SK-N-MC (cell line): ENCODE data around the gene IFI16.

Experiments
- DNase-seq: peaks from one replicate; pipeline ENCODE4 v3.0.0-alpha.2; 2011; ENCODE audit warnings: low read depth, low spot score
- H3K27ac ChIP-seq: fragments of 200-600 bp; sonication (generic); 2 replicates; pipeline ENCODE4 v1.5.1; 2016; ENCODE audit warnings: mixed run types
- H3K36me3 ChIP-seq: fragments of 200-600 bp; sonication (generic); 2 replicates; pipeline ENCODE4 v1.6.1; 2017; ENCODE audit warnings: antibody characterized with exemption, low read length, mixed read lengths; ENCODE audit not compliant: insufficient read depth
- H3K4me3 ChIP-seq: fragments of 200-600 bp; sonication (generic); 2 replicates; pipeline ENCODE4 v1.5.1; 2016
- H3K9ac ChIP-seq: fragments of 200-600 bp; sonication (generic); 2 replicates; pipeline ENCODE4 v1.8.0; 2017; ENCODE audit warnings: mixed run types, mixed read lengths; ENCODE audit not compliant: insufficient read length
- H3K9me3 ChIP-seq: fragments of 200-600 bp; sonication (generic); 2 replicates; pipeline ENCODE4 v1.6.1; 2017; ENCODE audit warnings: low read depth, mild to moderate bottlenecking, antibody characterized with exemption, low read length, moderate library complexity, mixed read lengths
- EZH2 ChIP-seq: fragments of 200-600 bp; sonication (generic); IDR thresholded peaks from one replicate; pipeline ENCODE4 v1.6.1; 2017; ENCODE audit warnings: antibody characterized with exemption
- FOXP2 ChIP-seq: optimal IDR thresholded peaks from 2 replicates; pipeline ENCODE3; 2011; ENCODE audit warnings: mild to moderate bottlenecking, moderate library complexity; ENCODE audit not compliant: insufficient read depth; ENCODE audit errors: extremely low read length, control extremely low read depth
- POLR2AphosphoS5 ChIP-seq: IDR thresholded peaks from 2 replicates; pipeline ENCODE4 v1.6.1; 2012; ENCODE audit warnings: mild to moderate bottlenecking, low read depth, low read length, borderline replicate concordance

The IFI16 gene

GRCh38 chr1:159065106-159065505, 55.4 kb downstream of the IFI16 start:
- Histone ChIP-seq H3K36me3 (no peaks in the 10 kb centered on the region), H3K4me3 (no peak overlapping the region), H3K9me3 (no peaks in the 10 kb centered on the region), H3K9ac (no peak overlapping the region), H3K27ac (no peak overlapping the region)
- no peak for TF ChIP-seq EZH2
- no peak for TF ChIP-seq FOXP2
- no peak for DNase-seq

DNA sequence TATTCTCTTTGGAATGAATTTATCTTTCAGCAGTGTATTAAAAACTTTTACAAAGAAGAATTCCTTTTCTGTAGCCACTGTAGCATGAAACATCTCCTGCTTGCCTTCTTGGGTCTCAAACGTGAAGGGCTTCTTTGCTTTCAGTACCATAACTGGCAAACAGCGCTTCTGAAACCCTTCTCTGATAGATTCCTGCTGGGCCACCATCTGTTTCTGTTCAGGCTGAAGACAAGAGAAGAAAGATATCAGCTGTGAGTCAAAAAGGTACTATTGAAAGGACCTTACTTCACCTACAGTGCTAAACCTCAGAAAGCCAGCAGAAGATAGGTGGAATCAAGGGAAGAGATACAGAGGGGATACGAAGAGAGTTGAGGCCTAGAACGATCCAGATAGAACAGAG, 56.4 kb downstream of the IFI16 start:
- H3K4me3 ChIP-seq = no peak overlapping the region
- H3K27ac ChIP-seq = no peak overlapping the region
- TF ChIP-seq POLR2AphosphoS5 (no peak), EZH2 (no peak), FOXP2 (no peak)
- no peak overlapping the region for H3K9ac ChIP-seq
- H3K9me3 ChIP-seq = no peaks in the 10 kb centered on the region
- no peak for DNase-seq
- no peaks in the 10 kb centered on the region for H3K36me3 ChIP-seq

DNA sequence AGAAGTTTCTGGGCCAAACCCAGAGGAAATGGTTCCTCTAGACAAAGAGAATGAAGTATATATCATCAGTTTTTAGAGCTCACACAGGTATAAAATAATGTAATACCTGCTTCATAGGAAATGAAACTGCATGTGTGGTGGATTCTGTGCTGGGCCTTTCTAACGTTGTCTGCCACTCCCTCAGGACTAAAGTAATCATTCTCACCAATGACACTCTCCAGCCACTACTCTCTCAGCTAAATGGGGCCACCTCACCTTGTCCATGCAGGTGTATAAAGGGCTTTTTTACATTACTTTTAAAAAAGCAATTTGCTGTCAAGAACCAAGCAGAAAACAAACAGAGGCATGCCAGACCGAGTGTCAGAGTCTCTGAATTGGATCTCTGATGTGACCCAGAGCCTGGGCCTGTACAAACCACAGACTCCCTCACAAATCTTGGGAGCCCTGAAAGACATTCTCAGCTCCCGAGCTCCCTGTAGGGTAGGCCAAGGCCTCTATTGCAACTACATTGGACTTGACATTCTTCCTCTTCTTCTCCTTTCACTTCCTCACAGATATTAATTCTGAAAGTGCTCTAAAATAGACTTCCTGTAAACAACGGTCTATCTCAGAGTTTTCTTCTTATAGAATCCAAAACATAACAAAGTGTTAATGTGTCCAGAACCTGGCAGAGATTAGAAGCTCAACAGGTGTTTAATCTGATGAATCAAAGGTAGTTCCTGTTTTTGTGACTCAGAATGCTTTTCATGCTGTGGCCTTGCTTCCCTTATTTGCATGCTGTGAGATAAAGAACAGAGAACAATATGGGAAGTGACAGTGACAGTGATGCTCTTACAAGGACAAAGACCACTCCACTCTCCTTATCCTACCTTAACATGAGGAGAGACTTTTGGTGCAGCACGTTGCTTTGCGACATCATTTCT, 58.3 kb downstream of the IFI16 start:
- Histone ChIP-seq H3K9me3 (no peaks in the 10 kb centered on the region), H3K4me3 (no peak overlapping the region), H3K36me3 (no peaks in the 10 kb centered on the region), H3K9ac (no peak overlapping the region), H3K27ac (no peak overlapping the region)
- DNase-seq = no peak
- TF ChIP-seq EZH2 (no peak), POLR2AphosphoS5 (no peak), FOXP2 (no peak)

DNA sequence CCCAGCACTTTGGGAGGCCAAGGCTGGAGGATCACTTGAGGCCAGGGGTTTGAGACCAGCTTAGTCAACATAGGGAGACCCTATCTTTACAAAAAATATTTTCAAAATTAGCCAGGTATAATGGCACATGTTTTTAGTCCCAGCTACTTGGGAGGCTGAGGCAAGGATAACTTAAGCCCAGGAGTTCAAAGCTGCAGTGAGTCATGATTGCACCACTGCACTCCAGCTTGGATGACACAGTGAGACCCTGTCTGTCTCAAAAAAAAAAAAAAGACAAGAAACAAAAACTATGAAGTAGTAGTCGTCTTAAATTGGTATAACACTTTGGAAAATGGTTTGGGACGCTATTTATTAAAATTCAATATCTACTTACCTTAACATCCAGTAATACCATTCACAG, 59.2 kb downstream of the IFI16 start:
- no peak overlapping the region for H3K4me3 ChIP-seq
- no peak for DNase-seq
- H3K27ac ChIP-seq = no peak overlapping the region
- TF ChIP-seq FOXP2 (no peak), POLR2AphosphoS5 (no peak), EZH2 (no peak)
- no peaks in the 10 kb centered on the region for H3K9me3 ChIP-seq
- no peak overlapping the region for H3K9ac ChIP-seq
- H3K36me3 ChIP-seq = no peaks in the 10 kb centered on the region

DNA sequence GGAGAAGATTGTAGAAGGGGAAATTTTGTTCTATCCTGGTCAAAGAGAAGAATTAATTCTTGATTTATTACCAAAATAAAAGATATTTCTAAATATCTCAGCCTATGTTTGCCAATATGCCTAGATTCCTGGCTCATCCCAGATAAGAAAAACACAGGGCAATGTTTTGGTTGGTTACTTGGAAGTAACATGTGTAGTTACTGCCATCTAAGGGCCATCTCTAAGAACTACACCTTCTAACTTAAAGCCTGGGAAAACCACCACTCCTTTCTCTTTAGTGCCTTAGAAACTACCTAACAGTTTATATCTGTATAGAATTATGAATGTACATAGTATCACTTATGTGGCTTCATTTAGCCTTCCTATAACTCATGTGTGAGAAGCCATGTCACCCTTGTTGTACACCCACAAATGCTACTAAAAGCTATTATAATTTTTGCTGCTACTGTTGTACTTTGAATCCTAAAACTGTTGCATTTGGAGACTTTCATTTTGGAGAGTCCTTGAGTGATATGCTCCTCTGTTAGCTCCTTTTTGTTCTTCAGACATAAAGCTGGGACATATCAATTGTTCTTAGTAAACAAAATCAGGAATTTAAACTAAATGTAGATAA, 62.4 kb downstream of the IFI16 start:
- H3K36me3 ChIP-seq = no peaks in the 10 kb centered on the region
- peak; percentile 39 for DNase-seq
- no peak for TF ChIP-seq EZH2
- H3K4me3 ChIP-seq = no peak overlapping the region
- H3K9me3 ChIP-seq = no peaks in the 10 kb centered on the region
- H3K27ac ChIP-seq = no peak overlapping the region
- no peak overlapping the region for H3K9ac ChIP-seq

DNA sequence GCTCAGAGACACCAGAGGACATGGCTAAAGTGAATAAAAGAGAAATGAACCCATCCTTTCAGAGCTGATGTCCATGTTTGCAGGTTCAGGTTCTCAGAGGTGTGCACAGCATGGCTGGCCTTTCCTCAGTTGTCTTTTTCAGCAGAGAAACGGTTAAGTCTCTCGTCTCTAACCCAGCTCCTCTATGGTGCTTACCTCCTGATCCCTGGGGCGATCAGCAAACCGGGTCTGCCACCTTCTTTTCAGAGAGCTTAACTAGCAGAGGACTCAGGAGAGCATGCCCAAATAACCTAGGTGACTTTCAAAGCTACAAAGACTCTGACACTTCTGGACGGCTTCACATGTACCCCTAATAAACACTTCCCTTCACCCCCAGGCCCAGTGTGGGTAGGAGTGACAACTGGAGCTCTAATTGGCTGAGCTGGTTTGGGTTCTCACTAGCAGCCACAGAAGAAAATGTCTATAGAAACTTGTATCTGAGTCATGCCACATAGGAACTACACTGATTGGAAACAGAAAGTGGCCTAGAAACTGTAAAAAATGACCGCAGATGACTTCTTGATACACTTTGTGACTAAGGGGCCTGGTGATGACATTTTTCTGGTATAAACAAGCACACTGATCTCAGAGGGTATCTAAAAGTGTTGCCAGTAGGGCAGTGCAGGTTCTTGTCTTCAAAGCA, 66.9 kb downstream of the IFI16 start, which contains the start of gene AIM2:
TSS of gene AIM2 (minus strand) at position 329 of the 682 bp plus-strand sequence. CDS start 3,267 bp downstream, outside the sequence.
- Histone ChIP-seq H3K27ac (no peak within 1 kb of the TSS), H3K9ac (no peak within 1 kb of the TSS), H3K36me3 (no peaks in the 10 kb centered on the region), H3K9me3 (no peaks in the 10 kb centered on the region), H3K4me3 (no peak within 1 kb of the TSS)
- no peak for DNase-seq
- no peak for TF ChIP-seq POLR2AphosphoS5
- no peak for TF ChIP-seq EZH2
- TF ChIP-seq FOXP2 = no peak

- H3K36me3 ChIP-seq = no peaks in the 10 kb centered on the region
- TF ChIP-seq EZH2 = no peak
- no peak for TF ChIP-seq POLR2AphosphoS5
- no peak for TF ChIP-seq FOXP2
- H3K9ac ChIP-seq = no peak overlapping the region
- H3K27ac ChIP-seq = no peak overlapping the region
- H3K4me3 ChIP-seq = no peak overlapping the region
- no peaks in the 10 kb centered on the region for H3K9me3 ChIP-seq
- DNase-seq = no peak
These were observed 67.6 kb downstream of the IFI16 start for GRCh38 chr1:159077120-159077961.

DNA sequence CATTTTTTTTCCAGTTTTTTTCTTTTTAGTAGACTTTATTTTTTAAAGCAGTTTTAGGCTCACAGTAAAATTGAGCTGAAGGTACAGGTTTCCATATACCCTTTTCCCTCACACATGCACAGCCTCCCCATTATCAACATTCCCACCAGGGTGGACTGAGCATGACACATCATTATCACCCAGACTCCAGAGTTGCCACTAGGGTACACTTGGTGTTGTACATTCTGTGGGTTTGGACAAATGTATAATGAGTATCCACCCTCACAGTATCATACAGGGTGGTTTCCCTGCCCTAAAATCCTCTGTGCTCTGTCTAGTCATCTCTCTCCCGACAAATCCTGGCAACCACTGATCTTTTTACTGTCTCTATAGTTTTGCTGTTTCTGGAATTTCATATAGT, 69.8 kb downstream of the IFI16 start:
- no peak for TF ChIP-seq EZH2
- TF ChIP-seq FOXP2 = no peak
- no peak for TF ChIP-seq POLR2AphosphoS5
- H3K9ac ChIP-seq = no peak overlapping the region
- no peak overlapping the region for H3K4me3 ChIP-seq
- H3K36me3 ChIP-seq = no peaks in the 10 kb centered on the region
- H3K9me3 ChIP-seq = no peaks in the 10 kb centered on the region
- H3K27ac ChIP-seq = no peak overlapping the region
- no peak for DNase-seq
